Suppressor macrophage treated with lipopolysaccharide for 4 hours (primary cell): ENCODE measurements around the gene CD248.
A peak's percentile ranks its signal among the peaks of the same experiment; 100 is the strongest.
"Not testable (repeated sequence)": the region's sequence is repeated elsewhere in the genome, so short reads cannot be mapped to it uniquely, and the experiment has no call there.

ENCODE experiments used
- DNase-seq: peaks from one replicate; pipeline ENCODE4 v3.0.0-alpha.2; 2020

The CD248 gene

DNA sequence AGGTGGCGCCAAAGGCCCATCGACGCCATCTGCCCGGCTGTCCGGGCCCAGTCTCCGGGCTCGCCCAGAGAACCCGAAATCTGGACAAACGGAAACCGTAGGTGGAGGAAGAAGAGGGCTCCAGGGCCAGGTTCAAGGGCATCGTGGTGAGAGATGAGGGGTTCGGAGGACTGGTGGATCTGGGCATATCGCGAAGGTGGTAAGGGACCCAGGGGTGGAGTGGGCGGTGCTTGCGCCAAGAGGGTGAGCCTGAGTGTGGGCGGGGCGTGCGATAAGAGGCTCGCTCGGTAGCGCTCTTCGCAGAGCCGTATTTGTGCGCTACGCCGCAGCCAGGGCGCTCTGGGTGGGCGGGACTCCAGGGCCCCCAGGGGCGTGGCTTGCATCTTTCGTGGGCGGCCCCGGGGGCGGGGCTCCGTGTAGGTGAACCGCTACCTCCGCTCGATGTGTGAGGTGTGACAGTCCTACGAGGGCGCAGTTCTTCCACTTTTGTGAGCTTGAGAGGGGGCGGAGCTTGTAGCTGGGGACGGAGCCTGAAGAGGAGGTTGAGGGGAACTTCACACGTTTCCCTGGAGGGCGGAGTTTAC lies 4.8 kb downstream of the CD248 start:
- peak; percentile 88 for DNase-seq

GRCh38 chr11:66311470-66311964 lies 5.3 kb downstream of the CD248 start:
- no peak for DNase-seq

- DNase-seq, result not testable (repeated sequence)
Measured at GRCh38 chr11:66310803-66311440, 5.9 kb downstream of the CD248 start.

- DNase-seq, result no peak
Measured at GRCh38 chr11:66310324-66310723, 6.5 kb downstream of the CD248 start.

DNA sequence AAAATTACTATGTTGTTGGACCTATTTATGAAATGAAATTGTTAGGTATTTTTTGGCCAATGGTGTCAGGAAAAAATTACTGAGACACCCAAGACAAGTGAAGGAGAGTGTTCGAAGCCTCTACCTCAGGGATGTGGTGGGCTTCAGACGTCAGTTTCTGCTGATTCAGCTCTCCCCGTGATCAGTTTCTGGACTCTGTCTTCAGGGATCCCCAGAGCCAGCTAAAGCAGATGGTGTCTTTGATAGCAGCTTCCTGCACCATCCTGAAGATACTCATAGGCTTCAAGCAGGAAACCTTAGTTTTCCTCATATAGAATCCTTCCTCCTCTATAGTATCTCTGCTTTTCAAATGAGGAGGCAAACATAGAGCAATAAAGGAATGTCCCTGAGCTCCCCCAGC lies 7.4 kb downstream of the CD248 start:
- DNase-seq, result no peak

- no peak for DNase-seq
Measured at GRCh38 chr11:66302656-66303055, 14.2 kb downstream of the CD248 start.

DNA sequence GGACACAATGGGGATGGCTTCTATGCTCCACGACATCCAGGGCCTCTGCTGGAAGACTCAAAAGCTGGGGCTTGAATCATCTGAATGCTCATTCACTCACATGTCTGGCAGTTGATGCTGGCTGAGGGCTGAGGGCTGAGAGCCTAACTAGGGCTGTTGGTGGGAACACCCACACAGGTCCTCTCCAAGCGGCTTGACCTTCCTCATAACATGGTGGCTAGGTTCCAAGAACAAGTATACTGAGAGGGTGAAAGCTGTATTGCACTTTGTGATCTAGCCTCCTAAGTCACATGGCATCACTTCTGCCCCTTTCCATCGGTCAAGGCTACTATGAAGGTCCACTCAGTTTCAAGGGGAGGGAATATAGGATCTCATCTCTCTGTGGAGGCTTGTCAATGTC lies 17.7 kb downstream of the CD248 start:
- peak; percentile 33 for DNase-seq

DNA sequence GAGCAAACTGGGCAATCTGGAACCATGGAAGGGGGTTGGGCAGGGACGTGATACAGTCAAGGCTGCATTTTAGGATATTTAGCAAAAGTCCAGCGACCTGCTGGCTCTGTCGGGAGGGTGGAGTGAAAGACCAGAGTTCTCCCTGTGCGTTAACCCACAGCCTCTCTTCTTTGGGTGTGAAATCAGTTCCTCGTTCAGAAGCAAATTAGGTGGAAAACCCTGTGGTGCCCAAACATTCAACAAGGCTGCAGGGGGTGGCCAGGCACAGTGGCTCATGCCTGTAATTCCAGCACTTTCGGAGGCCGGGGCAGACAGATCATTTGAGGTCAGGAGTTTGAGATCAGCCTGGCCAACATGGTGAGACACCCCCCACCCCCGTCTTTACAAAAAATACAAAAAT lies 19.2 kb downstream of the CD248 start:
- no peak for DNase-seq

DNA sequence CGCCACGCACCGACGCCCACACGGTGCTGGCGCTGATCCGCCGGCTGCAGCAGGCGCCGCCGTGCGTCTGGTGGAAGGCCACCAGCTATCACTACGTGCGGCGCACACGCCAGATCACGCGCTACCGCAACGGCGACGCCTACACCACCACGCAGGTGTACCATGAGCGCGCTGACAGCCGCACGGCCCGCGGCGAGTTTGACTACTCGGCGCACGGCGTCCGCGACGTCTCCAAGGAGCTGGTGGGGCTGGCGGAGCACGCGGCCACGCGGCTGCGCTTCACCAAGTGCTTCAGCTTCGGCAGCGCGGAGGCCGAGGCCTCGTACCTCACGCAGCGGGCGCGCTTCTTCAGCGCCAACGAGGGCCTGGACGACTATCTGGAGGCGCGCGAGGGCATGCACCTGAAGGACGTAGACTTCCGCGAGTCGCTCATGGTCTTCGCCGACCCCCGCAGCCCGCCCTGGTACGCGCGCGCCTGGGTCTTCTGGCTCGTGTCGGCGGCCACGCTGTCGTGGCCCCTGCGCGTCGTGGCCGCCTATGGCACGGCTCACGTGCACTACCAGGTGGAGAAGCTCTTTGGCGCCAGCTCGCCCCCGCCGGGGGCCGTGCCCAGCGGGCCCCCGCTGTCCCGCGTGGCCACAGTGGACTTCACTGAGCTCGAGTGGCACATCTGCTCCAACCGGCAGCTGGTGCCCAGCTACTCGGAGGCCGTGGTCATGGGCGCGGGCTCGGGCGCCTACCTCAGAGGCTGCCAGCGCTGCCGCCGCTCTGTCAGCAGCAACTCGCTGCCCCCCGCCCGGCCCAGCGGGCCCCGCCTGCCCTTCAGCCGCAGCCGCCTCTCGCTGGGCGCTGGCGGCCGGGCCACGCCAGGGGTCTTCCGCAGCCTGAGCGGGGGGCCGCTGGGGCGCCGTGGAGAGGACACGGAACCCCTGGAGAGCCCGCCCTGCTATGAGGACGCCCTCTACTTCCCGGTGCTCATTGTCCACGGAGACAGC lies 21.9 kb downstream of the CD248 start:
- DNase-seq, result no peak

GRCh38 chr11:66293777-66294625 lies 22.8 kb downstream of the CD248 start:
- DNase-seq, result no peak

DNA sequence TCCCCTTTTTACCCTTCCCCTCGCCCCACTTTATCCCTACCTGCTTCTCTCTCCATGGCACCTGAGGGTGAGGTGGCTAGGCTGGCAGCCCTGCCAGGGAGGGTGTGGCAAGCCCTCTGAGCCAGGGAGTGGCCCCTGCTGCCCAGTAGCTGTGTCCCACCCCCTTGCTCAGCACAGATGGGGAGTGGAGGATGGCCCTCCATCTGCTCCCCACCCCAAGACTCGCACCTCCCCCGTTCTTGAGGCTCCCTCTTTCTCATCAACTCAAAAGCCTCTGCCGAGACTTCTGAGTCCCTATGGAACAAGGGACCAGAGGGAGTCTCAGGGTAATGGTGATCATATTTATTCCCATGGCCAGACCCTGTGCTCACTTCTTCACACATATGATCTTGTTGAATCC lies 23.5 kb downstream of the CD248 start:
- DNase-seq, result no peak

DNA sequence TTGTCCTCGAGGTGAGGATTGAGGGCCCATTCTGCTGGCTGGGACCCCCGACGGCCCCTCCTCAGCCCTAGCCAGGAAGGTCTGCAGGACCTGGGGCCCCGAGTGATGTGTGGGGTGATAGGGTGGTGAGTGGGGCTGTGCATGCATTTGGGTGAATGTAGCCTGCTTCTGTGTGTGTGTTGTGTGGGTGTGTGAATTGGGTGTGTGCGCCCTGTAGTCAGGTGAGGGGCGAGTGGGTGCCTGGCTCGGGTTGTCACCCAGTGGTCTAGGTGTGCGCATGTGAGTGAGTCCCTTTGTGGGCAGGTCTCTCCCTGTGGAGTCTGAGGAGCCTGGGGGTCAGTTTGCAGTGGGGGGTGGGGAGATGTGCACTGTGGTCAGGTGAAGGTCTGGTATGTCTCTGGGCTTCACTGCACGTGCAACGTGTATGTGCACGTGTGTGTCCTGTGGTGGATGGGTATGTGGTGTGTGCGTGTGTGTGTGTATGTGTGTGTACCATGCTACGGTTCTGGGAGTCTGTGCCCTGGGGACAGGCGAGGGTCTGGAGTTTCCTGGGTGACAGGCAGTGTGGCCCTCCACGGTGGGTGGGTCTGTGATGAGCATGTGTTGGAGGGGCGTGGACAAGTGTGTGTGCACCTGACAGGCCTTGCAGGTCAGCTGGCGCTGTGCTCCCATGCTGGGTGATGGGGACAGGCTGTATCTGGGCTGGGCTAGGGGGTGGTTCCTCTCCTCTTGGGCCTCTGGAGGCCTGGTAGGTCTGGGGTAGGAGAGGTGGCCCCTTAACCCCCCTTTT lies 24.1 kb downstream of the CD248 start:
- no peak for DNase-seq

DNA sequence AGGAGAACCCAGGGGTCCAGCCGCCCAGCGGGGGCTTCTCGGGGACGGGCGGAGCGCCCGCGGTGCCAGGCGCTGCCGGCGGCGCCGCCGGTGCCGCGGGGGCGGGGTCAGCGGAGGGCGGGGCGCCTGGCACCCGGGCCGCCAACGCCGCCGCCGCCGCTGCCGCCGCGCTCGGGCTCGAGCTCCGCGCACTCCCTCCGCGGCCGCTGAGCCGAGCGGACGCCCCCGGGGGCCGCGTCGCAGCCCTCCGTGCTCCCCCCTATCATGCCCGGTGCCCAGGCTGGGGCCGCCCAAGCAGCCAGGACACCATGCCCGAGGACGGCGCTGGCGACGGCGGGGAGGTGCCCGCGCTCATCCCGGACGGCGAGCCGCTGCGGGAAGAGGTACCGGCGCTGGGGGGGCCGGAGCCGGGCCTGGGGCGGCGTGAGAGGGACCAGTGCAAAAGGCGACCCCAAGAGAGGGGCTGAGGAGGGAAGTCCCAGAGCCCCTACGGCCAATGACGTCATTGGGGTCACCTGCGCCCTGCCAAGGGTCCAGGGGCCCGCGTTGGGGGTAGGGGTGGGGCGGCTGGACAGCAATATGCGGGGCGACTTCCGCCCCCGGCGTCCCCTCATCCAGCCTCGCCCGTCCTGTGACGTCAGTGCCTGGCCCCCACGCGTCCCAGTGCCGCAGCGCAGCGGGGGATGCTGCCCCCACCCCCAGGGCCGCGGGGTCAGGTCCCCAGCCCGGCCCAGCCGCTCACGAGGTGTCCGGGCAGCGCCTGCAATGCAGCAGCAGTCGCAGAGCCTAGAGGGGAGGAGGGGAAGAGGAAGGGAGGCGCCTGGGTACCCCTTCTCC lies 24.9 kb downstream of the CD248 start, which contains the start of gene TMEM151A:
TMEM151A (plus strand) TSS at position 189 of the 837 bp plus-strand sequence; CDS start at position 309, 120 bp downstream.
- no peak for DNase-seq

GRCh38 chr11:66291303-66291705 lies 25.5 kb downstream of the CD248 start:
- DNase-seq, result no peak

GRCh38 chr11:66290330-66290621 lies 26.6 kb downstream of the CD248 start:
- no peak for DNase-seq

- DNase-seq, result peak; percentile 76
Measured at GRCh38 chr11:66289548-66290329, 27.1 kb downstream of the CD248 start.

GRCh38 chr11:66288671-66289547 lies 27.9 kb downstream of the CD248 start, which contains the start of gene YIF1A:
Gene YIF1A (minus strand): TSS chr11:66289143. CDS start chr11:66288985, 158 bp downstream.
- peak; percentile 99 for DNase-seq

- no peak for DNase-seq
Measured at GRCh38 chr11:66287889-66288670, 28.8 kb downstream of the CD248 start.
